NCI-H187 treated with DMSO at 0.1 percent for 48 hours (cell line): ENCODE results near the gene TPSG1.
"Not testable (repeated sequence)": the region's sequence is repeated elsewhere in the genome, so short reads cannot be mapped to it uniquely, and the experiment has no call there.

Experiments
- DNase-seq: peaks from one replicate; lab custom pipeline; 2025; lab: John Stamatoyannopoulos, UW

The TPSG1 gene

DNA sequence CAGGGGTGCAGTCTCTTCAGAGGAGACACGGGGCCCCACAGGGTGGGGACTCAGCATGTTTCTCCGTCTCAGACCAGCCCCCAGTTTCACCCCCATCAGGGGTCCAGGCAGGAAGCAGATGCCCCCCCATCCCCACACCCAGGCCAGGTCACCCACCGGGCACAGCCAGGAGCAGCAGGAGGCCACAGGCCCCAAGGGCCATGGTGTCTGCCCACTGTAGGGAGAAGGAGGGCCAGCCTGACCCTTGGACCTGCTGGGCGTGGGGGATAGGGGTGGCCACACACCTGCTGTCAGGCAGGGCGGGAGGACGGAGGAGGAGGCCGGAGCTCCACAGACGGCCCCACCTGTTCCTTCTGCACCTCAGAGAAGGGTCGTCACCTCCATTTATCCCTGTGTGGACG is at the start of gene TPSG1:
Gene TPSG1, minus strand, starts transcription at position 218 of the 401 bp plus-strand sequence. Its CDS starts 16 bp downstream, at position 202.
- DNase-seq, result no peak

DNA sequence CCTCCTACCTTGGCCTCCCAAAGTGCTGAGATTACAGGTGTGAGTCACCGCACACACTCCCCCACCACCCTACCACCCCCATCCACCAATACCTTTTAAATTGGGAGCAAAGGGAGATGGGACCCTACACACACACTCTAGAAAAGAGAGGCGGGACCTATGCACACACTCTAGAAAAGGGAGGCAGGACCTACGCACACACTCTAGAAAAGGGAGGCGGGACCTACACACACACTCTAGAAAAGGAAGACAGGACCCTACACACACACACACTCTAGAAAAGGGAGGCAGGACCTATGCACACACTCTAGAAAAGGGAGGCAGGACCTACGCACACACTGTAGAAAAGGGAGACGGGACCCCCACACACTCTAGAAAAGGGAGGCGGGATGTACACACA is 49.7 kb upstream of the TPSG1 start:
- DNase-seq, result no peak

DNA sequence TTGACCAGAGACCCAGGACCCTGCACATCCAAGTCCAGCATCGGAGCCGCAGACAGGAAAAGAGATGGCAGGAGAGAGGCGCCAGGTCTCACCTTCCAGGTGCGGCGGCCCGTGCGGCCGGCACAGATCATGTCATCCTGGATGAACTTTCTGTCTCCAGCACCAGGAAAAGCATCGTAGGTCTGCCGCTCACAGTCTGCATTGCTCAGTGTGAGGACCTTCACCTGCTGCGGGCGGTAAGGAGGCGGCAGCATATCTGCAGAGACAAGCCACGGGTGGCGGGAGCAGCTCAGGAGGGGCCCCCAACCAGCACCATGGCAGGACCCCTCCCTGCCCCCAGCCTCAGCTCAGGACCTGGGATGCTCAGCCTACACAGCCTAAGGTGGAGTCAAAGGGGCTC is 48.7 kb upstream of the TPSG1 start:
- DNase-seq, result no peak

DNA sequence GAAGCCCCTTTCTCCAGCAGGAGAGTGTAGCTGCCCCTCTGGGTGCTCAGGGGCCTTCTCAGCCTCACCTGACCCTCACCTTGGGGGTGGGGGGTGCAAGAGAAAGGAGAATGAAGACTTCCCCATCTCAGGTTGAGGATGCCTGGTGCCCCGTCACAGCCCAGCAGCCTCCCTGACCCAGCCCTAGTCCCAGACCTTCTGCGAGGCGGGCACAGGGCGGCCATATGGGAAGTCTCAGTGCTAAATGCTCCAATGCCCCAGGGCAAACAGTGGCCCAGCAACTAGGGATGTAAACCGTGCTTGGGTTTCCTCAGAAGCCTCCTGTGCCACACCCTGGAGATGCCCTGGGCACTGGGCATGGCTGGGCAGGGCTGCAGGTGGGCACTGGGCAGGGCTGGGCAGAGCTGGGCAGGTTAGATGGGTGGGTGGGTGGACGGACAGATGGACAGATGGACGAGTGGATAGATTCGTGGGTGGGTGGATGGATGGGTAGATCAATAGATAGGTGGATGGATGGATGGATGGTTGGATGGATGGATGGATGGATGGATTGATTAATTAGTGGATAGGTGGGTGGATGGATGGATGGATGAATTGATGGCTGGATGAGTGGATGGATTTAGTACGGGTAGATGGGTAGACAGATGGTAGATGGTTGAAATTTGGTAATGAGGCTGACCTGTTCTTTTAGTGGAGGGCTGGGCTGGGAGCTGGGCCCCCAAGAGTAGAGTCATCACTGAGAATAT is 47.6 kb upstream of the TPSG1 start:
- no peak for DNase-seq

DNA sequence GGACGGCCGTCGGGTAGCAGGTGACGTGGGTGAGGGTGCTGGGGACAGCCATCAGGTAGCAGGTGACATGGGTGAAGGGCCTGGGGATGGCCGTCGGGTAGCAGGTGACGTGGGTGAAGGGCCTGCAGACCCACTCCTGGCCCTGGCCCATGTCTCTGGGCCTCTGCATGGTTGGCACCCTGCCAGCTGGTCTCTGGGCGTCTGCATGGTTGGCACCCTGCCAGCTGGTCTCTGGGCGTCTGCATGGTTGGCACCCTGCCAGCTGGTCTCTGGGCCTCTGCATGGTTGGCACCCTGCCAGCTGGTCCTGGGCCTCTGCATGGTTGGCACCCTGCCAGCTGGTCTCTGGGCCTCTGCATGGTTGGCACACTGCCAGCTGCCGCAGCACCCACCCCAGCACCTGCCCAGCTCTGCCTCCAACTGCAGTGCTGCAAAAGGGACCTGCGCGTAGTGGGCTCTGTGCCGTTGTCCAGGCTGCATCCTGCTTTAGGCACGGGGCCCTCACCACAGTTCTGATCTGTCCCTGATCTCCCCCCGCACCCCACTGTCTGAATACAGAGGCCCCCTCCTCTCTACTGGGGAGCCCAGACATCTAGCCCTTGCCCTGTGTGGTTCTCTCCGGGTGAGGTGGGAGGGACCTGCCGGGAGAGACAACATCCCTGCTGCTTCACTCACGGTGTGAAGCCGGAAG is 46.8 kb upstream of the TPSG1 start:
- DNase-seq, result peak; percentile 82

DNA sequence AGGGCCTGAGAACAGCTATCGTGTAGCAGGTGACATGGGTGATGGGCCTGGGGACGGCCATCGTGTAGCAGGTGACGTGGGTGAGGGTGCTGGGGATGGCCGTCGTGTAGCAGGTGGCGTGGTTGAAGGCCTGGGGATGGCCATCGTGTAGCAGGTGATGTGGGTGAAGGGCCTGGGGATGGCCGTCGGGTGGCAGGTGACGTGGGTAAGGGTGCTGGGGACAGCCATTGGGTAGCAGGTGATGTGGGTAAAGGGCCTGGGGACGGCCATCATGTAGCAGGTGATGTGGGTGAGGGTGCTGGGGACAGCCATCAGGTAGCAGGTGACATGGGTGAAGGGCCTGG is 46.3 kb upstream of the TPSG1 start:
- DNase-seq, result no peak

DNA sequence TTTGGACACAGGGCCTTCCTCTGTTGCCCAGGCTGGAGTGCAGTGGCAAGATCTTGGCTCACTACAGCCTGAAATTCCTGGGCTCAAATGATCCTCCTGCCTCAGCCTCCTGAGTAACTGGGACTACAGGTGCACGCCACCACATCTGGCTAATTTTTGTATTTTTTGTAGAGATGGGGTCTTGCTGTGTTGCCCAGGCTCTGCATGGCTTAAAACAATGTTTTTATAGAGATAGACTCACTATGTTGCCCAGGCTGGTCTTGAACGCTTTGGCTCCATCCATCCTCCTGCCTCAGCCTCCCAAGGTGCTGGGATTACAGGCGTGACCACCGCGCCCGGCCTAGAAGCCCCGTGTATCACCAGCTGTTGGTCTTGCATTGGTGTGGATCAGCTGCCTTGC is 44.4 kb upstream of the TPSG1 start:
- DNase-seq, result not testable (repeated sequence)

DNA sequence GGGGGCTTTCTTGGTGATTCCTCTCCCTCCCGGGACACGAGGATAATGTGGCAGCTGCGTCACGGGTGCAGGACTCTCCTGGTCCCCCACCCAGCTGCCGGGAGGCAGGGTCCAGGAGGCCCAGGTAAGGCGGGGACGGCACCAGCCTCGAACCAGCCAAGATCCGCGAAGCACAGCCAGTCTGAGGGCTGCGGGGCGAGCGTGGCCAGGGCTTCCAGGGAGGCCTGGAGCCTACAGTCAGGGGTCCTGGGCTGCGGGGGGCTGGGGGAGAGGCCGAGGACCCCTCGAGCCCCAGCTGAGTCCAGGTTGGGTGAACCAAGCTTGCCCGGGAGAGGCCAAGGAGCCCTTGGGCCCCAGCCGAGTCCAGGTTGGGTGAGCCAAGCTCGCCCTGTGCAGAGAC is 40.8 kb upstream of the TPSG1 start:
- no peak for DNase-seq

DNA sequence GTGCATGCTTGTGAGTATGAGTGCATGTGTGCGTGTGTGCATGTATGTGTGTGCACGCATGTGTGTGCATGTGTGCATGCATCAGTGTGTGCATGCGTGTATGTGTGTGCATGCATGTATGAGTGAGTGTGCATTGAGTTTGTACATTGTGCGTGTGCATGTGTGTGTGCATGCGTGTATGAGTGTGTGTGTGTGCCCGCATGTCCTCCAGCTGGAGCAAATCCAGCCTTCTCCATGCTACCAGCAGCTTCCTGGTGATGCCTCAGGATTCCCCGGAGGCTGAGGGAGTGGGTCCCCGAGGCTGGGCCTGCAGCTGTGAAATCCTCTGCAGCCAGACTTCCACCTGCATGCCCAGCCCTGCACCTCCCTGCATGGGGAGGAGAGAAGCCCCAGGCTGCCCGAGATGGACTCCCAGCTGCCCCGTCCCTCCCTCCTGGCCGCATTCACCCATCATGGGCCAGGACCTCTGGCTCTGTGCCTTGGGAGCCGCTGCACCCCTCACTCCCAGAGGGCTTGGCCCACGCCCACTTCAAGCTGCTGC is 40.1 kb upstream of the TPSG1 start:
- DNase-seq, result no peak

DNA sequence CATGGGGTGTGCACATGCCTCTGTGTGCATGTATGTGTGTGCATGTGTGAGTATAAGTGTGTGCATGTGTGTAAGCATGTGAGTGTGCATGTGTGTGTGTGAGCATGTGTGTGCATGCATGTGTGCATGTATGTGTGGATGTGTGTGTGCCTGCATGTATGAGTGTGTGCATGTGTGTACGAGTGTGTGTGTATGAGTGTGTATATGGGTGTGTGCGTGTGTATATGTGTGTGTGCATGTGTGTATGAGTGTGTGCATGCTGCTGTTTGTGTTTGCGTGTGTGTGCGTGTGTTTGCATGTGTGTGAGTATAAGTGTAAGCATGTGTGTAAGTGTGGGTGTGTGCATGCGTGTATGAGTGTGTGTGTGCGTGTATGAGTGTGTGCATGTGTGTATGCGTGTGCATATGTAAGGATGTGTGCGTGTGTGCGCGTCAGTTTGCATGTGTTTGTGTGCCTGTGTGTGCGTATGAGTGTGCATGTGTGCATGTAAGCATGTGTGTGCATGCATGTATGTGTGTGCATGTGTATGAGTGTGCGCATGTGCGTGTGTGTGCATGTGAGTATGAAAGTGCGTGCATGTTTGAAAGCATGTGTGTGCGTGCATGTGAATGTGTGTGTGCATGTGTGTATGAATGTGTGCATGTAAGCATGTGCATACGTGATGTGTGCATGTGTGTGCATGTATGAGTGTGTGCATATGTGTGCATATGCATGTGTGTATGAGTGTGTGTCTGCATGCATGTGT is 39.4 kb upstream of the TPSG1 start:
- DNase-seq, result no peak

DNA sequence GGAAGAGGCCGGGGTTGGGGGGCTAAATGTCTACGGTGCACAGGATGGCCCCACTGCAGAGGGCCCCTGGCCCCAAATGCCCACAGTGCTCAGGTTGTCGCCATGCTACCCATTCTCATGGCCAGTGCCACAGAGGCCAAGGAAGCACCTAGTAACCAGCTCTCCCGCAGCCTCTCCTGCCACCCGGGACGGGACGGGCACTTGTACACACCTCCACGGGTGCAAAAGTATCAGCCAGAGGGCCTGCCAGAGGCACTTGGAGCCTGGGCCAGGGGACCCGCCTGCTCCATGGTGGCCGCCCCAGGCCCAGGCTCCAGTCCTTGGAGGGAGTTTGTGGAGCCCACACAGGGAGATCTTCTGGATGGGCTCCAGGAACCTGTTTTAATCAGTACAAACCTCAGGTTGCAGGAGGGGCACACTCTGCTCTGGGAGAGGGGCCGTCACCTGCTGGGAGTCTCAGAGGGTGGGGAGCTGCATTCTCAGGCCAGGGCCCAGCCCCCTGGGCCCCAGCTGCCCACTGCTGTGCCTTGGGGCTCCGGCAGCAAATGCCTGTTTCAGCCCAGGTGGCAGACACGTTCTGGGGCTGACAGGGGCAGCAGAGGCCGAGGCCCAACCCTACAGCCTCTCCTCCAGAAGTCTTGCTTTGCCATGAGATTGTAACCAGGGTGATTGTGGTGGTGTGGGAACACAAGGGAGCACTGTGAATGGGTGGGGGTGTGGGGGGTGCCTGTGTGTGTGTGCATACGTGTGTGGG is 38.7 kb upstream of the TPSG1 start:
- DNase-seq, result no peak

DNA sequence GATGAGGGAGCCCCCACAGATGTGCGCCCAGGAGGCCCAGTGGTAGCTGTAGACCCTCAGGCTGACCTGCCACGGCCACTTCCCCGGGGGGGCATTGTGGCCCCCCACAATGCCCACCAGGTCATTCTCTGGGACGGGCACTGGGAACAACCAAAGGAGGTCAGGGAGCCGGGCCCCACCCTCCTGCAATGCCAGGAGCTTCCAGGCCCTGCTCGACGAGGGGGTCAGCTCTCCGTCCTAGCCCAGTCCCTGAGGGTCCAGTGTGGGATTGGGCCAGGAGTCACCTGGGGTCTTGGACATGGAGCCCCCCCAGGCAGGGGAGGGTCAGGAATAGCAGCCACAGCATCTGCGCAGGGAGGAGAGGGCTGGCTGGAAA is 37.8 kb upstream of the TPSG1 start:
- DNase-seq, result no peak

DNA sequence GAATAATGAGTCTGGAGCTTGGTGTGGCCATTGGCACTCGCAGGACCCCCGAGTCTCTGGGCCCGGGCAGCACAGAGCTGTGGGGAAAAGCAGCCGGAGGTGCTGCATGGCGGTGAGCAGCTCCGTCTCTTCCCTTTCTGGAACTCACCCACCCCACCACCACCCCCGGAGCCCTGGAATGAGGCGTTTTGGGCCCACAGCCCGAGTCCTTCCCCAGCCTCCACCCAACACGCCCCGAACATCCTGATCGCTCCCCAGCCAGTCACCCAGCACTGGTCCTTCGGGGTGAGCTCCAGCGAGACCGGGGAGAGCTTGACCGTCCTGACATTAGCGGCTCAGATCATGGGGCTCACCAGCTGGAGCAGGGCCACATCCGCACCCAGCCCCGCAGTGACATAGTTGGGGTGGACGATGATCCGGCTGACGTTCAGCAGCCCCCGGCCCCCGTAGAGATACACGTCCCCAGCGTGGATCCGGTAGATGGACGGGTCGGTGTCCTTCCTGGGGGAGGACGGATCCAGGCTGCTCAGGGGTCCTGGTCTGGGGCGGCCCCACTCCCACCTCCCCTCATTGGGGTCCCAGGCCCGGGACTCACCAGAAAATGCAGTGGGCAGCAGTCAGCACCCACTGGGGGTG is 37.3 kb upstream of the TPSG1 start:
- no peak for DNase-seq

DNA sequence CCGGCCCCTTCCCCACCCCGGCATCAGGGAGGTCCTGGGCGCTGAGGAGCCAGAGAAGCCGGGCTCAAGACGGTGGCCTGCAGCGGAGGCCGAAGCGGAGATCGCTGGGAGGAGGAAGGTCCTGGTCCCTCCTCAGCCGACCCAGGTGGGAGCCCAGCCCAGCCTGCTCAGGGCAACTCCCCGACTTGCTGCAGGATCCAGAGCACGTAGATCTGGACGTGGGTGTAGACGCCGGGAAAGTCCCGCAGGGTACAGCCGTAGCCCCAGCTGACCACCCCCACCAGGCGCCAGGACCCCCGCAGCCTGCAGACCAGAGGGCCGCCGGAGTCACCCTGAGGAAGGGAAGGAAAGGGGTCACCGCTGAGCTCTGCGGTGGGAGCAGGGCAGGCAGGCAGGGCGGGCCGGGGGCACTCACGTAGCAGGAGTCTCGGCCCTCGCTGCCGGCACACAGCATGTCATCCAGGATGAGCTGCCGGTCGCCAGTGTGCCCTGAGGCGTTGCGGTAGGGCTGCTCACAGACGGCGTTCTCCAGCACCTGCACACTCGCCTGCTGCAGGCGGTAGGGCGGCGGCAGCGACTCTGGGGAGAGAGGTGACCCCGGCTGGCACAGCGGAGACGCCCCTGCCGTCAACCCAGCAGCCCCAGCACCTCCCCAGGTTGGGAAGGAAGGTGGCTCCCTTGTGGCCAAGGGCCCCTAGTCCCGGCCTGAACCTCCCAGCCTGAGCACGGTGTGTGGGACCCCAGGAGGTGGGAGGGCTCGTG is 36.2 kb upstream of the TPSG1 start:
- no peak for DNase-seq

DNA sequence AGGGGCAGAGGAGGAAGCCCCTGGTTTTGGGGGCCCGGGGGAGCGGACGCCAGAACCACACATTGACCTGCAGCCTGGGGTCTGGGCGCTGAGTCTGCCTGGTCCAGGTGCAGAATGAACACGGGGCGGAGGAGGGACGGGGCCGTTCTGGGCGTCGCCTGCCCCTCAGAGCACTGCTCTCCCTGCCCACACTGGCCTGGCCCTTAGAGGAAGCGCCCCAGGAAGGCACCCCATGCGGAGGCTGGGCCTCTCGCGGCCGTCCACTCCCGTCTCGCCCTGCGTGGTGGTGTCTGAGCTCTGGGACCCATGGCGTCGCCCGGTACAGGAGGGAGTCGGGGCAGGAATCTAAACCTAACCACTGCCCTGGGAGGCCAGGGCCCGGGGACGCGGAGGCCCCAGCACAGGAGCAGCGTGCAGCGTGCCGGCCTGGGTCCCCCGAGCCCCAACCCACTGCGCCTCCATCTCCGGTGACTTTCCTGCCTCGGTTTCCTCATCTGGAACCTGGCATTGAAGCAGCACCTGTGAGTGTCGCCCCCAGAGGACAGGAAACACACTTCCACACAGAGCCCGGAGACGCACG is 35.1 kb upstream of the TPSG1 start:
- DNase-seq, result no peak

DNA sequence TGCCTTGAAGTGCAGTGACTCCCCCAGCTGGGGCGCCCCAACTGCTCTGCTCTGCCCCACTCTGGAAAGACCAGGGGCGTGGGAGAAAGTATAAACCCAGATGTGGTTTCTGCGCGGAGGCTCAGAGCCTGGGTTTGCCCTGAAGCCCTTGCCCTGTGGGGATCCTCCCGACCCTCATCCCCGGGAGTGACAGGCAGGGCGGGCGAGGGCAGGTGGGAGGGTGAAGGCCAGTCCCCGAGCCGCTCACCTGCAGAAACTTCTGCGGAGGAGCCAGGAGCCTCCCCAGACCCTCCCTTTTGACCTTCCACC is 34.6 kb upstream of the TPSG1 start:
- DNase-seq, result no peak

DNA sequence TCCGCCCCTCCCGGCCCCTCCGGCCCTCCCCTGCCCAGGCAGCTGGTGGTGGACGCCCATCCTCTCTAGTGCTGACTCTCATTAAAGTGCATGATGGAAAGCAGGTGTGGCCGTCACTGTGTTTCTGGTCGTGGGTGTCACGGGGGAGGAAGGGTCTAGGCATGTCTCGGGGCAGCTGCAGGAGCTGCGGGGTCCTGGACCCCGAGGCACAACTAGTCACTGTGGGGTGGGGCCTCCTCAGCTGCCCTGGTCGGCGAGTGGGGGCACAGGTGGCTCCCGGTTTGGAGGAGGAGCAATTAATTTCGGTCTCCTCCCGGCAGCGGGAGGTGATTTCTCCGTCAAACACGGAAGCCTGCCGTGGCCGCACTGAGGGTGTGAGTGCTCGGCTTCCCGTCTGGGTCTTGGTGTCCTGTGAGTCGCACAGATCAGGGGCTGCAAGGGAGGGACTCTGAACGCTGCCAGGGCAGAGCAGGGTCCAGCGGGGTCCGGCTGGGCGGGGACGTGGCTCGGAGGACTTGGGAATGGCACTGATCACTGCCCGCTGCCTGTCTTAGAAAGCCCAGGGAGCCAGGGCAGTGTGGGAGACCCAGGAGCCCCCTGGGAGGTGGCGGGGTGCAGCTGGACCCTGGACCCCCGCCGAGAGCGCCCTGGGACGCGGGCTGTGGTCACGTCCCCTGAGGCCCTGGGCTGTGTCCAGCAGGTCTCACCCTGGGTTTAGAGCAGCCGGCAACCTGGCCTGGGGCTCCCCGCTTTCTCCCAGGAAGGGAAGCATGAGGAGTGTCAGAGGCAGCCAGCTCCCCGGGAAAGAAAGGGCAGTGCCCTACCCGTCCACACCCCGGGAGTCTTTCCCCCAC is 34.1 kb upstream of the TPSG1 start:
- DNase-seq, result no peak

DNA sequence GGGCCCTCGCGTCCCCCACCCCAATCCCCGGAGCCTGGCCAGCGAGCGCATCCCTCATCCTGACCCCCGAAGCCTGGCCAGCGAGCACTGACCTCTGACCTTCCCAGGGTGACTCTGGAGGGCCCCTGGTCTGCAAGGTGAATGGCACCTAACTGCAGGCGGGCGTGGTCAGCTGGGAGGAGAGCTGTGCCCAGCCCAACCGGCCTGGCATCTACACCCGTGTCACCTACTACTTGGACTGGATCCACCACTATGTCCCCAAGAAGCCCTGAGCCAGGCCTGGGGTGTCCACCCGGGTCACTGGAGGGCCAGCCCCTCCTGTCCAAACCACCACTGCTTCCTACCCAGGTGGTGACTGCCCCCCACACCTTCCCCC is 33.1 kb upstream of the TPSG1 start:
- DNase-seq, result no peak

DNA sequence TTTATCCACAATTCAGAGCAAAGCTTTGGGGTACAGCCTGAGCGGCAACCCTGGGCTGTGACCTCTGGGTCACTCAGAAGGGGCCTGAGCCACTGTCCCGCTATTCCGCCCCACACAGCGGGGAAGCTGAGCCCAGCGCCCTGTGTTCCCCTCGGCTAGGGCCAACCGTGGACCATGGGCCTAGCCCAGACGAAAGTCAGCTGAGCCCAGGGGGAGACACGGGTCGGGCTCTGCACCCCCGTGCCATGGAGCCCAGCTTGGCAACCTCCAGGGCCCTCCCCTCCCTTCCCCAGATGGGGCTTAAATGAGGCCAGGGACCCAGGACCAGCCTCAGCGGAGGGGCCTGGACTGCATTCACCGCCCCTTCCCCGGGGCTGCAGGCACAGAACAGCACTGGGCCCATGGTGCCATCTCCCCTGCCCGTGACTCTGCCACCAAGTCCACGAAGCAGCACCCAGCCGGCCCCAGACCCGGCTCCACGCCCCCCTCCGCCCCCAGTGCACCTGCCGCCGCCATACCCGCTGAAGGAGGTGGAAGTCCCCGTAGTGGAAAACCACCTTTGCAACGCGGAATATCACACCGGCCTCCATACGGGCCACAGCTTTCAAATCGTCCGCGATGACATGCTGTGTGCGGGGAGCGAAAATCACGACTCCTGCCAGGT is 32.6 kb upstream of the TPSG1 start:
- no peak for DNase-seq
